DOHH2 (cell line): ENCODE data around the gene FAM219A.

Experiments
- EZH2phosphoT487 ChIP-seq: fragments of 200-600 bp; sonication (generic); IDR thresholded peaks from 2 replicates; pipeline ENCODE4 v1.6.1; 2017; ENCODE audit warnings: borderline replicate concordance, mild to moderate bottlenecking, antibody characterized with exemption, low read length, moderate library complexity, mixed read lengths
- TF ChIP-seq, protein P1 (sequence below): fragments of 200-600 bp; sonication (generic); IDR thresholded peaks from one replicate; pipeline ENCODE4 v1.5.1; 2014; ENCODE audit warnings: antibody characterized with exemption, mild to moderate bottlenecking, low read depth, low read length; ENCODE audit not compliant: poor library complexity, severe bottlenecking

DNA sequence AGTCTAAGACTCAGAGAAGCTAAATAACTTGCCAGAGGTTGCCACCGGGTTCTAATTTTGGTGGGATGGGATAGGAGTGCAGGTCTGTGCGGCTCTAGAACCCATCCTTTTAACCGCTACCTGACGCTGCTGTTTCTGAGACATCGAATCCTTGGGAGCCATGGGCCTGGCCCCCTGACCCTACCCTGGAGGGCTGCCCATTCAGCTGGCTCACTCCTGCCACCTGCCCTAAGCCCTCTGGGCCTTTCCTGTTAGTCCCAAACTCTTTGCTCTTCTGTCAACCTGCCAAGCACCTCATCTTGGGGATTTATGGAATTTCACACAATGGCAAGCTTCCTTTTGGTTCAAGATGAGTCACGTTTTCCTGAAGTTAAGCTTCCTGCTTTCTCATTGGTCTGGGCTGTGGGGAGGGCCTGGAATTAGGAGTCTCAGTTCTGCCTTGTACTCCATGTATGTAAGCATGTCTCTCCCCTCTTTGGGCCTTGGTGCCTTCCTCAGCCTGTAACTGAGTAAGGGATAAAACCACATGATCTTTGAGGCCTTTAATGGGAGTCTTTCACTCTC, 37.9 kb upstream of the FAM219A start:
- TF ChIP-seq, protein P1, sequence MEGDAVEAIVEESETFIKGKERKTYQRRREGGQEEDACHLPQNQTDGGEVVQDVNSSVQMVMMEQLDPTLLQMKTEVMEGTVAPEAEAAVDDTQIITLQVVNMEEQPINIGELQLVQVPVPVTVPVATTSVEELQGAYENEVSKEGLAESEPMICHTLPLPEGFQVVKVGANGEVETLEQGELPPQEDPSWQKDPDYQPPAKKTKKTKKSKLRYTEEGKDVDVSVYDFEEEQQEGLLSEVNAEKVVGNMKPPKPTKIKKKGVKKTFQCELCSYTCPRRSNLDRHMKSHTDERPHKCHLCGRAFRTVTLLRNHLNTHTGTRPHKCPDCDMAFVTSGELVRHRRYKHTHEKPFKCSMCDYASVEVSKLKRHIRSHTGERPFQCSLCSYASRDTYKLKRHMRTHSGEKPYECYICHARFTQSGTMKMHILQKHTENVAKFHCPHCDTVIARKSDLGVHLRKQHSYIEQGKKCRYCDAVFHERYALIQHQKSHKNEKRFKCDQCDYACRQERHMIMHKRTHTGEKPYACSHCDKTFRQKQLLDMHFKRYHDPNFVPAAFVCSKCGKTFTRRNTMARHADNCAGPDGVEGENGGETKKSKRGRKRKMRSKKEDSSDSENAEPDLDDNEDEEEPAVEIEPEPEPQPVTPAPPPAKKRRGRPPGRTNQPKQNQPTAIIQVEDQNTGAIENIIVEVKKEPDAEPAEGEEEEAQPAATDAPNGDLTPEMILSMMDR = no peak
- TF ChIP-seq EZH2phosphoT487 = no peak
